Ovary (tissue), 3 donors: ENCODE data around the gene ADAMTS7.
"Not testable (repeated sequence)": the region's sequence is repeated elsewhere in the genome, so short reads cannot be mapped to it uniquely, and the experiment has no call there.

ENCODE experiments used
- EP300 ChIP-seq: sonication (generic); formaldehyde crosslinking; IDR thresholded peaks from one replicate; pipeline ENCODE4 v1.6.1; 2017; ENCODE audit warnings: antibody characterized with exemption
- POLR2A ChIP-seq: fragments of 450-650 bp; IDR thresholded peaks from one replicate; pipeline ENCODE4 v1.6.1; 2017; ENCODE audit warnings: antibody characterized with exemption, mild to moderate bottlenecking, moderate library complexity
- TF ChIP-seq, protein P1 (sequence below), 3 donors: fragments of 450-650 bp in 2 of 3; fragments of 200-600 bp in 1 of 3; IDR thresholded peaks; one replicate each; pipeline versions ENCODE4 v1.5.1 to v1.8.0; 2016 to 2022; ENCODE audit warnings: antibody characterized with exemption in 3 of 3, mild to moderate bottlenecking in 1 of 3
- donor health status: DM: no; HTN: no; CAD: no.

DNA sequence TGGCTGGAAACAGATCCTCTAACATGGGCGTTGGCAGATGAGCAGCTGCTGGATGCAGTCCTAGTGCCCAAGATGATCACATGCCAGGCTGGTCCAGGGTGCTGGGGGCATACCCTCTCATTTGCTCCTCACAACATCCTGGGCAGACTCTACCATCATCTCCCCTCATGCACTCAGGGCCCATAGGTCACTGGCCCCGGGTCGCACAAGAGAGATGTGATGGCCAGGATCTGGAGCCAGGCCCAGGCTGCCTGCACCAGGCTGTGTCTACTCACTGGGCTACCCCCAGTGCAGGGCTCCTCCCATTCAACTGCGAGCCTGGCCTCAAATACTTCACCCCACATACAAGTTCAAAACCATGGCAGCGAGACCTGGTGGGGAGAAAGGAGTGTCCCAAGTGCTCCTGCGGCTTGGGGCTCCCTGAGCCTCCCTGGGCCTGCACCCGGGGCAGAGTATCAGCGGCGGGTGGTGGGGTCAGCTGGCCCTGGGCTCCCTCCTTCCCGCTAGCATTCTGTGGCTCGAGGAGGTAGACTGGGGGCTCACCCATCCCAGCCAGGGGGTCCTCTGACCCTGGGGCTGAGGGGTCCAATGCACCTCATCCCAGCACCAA lies 32.0 kb downstream of the ADAMTS7 start:
- TF ChIP-seq, protein P1, sequence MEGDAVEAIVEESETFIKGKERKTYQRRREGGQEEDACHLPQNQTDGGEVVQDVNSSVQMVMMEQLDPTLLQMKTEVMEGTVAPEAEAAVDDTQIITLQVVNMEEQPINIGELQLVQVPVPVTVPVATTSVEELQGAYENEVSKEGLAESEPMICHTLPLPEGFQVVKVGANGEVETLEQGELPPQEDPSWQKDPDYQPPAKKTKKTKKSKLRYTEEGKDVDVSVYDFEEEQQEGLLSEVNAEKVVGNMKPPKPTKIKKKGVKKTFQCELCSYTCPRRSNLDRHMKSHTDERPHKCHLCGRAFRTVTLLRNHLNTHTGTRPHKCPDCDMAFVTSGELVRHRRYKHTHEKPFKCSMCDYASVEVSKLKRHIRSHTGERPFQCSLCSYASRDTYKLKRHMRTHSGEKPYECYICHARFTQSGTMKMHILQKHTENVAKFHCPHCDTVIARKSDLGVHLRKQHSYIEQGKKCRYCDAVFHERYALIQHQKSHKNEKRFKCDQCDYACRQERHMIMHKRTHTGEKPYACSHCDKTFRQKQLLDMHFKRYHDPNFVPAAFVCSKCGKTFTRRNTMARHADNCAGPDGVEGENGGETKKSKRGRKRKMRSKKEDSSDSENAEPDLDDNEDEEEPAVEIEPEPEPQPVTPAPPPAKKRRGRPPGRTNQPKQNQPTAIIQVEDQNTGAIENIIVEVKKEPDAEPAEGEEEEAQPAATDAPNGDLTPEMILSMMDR (IDR thresholded peaks at IDR 0.05), result not testable (repeated sequence)
- TF ChIP-seq POLR2A, EP300: not testable (repeated sequence)
